ENCODE measurements around the gene CTU1. TPM values are rescaled to one million over a fixed set of nuclear protein-coding genes. Genes with fewer than 3 reads are reported as not detected.

CTU1 gene
- total and polyA plus RNA-seq, 10 of the 15 experiments (the other 5 are each of a cell fraction or from before 2014, with no cell fraction given), result 0.02 to 10.5 (median 3.0) TPM; not detected in 1

DNA sequence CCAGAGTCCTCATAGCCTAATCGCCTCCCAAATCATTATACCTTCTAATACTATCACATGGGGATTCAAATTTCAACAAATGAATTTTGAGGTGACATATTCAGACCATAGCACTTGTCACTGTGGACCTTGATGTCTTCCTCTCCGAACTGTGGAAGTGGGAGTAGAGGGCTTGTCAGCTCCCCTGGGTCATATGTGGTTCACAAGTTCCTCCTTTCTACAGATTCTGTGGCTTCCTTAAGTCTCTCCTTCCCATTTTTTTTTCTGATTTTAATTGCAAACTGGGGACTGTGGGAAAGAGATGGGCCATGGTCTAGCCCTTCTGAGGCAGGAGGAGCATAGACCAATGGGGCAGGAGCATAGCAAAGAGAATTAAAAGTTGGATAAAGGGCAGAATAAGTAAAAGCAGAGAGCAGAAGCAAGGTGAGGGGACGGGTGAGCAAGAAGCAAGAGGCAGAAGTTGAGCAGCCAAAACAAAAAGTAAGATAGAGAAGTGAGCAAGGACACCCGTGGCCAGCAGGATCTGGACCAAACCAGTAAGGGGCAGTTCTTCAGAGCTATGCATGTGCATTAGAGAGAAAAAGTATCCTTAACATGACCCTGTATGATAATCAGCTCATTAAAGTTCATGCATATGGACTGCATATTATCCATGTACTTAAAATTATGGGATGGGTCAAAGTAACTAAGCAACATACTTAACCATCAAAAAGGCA is 31.2 kb upstream of the CTU1 start:
- Histone ChIP-seq H3K4me3 (no peak overlapping the region), H3K9me3 (replicated peaks; ENCODE audit: control insufficient read depth, insufficient read depth, low read length) (no peaks in the 10 kb centered on the region; the same call in 2 of the 3 replicates), H3K9ac (ENCODE audit: control insufficient read depth, insufficient read depth, low read length) (no peak overlapping the region), H3K36me3 (ENCODE audit: control insufficient read depth in 2 of 2, insufficient read depth in 2 of 2, low read length in 1 of 2) (no peaks in the 10 kb centered on the region), H3K27ac (ENCODE audit: control insufficient read depth, insufficient read depth) (no peak overlapping the region), H2AFZ (ENCODE audit: control insufficient read depth, low read depth, low read length) (no peak overlapping the region), H3K79me2 (ENCODE audit: control insufficient read depth, insufficient read depth, low read length) (no peaks in the 10 kb centered on the region), H3K27me3 (replicated peaks in 1 of 2; ENCODE audit: control insufficient read depth in 2 of 2, insufficient read depth in 2 of 2, low read length in 1 of 2) (no peaks in the 10 kb centered on the region; a peak in 1 of 4 replicates), H3K4me2 (ENCODE audit: control insufficient read depth, insufficient read depth) (no peak overlapping the region), H3K4me1 (ENCODE audit: control insufficient read depth, insufficient read depth, low read length) (no peaks in the 10 kb centered on the region), H4K20me1 (ENCODE audit: control insufficient read depth, insufficient read depth) (no peaks in the 10 kb centered on the region)
- RAD21 ChIA-PET (ENCODE audit: unreplicated experiment), result no interaction called here
- ATAC-seq, result no peak
- in situ Hi-C loops (cut with MboI) (no loop called here), intact Hi-C loops (cut with micrococcal nuclease; ENCODE audit: unreplicated experiment) (no loop called here)
- DNase-seq (ENCODE audit: low read depth, low spot score), result no peak
- no peak for FAIRE-seq
- SMC1A ChIA-PET (ENCODE audit: uncharacterized antibody, unreplicated experiment), result no interaction called here
- TF ChIP-seq JUND (IDR thresholded peaks at IDR 0.05; ENCODE audit: low read depth, low read length) (no peak), EP300 (IDR thresholded peaks at IDR 0.05; ENCODE audit: borderline replicate concordance in 1 of 2, control insufficient read depth in 1 of 2, low read depth in 2 of 2, low read length in 2 of 2) (no peak), DPF2 (IDR thresholded peaks at IDR 0.05) (no peak), WRNIP1 (IDR thresholded peaks at IDR 0.05; ENCODE audit: borderline replicate concordance, low read depth, low read length) (no peak), MXI1 (IDR thresholded peaks at IDR 0.05; ENCODE audit: low read depth, low read length) (no peak), MYC (IDR thresholded peaks at IDR 0.05; ENCODE audit: insufficient read depth, insufficient read length, insufficient replicate concordance, low read length, severe bottlenecking) (no peak), PML (IDR thresholded peaks at IDR 0.05; ENCODE audit: low read length) (no peak), POU2F2 (IDR thresholded peaks at IDR 0.05; ENCODE audit: borderline replicate concordance, low read depth, low read length) (no peak), E2F8 (IDR thresholded peaks at IDR 0.05; ENCODE audit: low read depth, partially characterized antibody) (no peak)
- TF ChIP-seq, protein P1, sequence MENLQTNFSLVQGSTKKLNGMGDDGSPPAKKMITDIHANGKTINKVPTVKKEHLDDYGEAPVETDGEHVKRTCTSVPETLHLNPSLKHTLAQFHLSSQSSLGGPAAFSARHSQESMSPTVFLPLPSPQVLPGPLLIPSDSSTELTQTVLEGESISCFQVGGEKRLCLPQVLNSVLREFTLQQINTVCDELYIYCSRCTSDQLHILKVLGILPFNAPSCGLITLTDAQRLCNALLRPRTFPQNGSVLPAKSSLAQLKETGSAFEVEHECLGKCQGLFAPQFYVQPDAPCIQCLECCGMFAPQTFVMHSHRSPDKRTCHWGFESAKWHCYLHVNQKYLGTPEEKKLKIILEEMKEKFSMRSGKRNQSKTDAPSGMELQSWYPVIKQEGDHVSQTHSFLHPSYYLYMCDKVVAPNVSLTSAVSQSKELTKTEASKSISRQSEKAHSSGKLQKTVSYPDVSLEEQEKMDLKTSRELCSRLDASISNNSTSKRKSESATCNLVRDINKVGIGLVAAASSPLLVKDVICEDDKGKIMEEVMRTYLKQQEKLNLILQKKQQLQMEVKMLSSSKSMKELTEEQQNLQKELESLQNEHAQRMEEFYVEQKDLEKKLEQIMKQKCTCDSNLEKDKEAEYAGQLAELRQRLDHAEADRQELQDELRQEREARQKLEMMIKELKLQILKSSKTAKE (IDR thresholded peaks at IDR 0.05; ENCODE audit: low read depth, poor library complexity, severe bottlenecking), result no peak
- TF ChIP-seq, protein P2, sequence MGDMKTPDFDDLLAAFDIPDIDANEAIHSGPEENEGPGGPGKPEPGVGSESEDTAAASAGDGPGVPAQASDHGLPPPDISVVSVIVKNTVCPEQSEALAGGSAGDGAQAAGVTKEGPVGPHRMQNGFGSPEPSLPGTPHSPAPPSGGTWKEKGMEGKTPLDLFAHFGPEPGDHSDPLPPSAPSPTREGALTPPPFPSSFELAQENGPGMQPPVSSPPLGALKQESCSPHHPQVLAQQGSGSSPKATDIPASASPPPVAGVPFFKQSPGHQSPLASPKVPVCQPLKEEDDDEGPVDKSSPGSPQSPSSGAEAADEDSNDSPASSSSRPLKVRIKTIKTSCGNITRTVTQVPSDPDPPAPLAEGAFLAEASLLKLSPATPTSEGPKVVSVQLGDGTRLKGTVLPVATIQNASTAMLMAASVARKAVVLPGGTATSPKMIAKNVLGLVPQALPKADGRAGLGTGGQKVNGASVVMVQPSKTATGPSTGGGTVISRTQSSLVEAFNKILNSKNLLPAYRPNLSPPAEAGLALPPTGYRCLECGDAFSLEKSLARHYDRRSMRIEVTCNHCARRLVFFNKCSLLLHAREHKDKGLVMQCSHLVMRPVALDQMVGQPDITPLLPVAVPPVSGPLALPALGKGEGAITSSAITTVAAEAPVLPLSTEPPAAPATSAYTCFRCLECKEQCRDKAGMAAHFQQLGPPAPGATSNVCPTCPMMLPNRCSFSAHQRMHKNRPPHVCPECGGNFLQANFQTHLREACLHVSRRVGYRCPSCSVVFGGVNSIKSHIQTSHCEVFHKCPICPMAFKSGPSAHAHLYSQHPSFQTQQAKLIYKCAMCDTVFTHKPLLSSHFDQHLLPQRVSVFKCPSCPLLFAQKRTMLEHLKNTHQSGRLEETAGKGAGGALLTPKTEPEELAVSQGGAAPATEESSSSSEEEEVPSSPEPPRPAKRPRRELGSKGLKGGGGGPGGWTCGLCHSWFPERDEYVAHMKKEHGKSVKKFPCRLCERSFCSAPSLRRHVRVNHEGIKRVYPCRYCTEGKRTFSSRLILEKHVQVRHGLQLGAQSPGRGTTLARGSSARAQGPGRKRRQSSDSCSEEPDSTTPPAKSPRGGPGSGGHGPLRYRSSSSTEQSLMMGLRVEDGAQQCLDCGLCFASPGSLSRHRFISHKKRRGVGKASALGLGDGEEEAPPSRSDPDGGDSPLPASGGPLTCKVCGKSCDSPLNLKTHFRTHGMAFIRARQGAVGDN (IDR thresholded peaks at IDR 0.05), result no peak
- POLR2A ChIA-PET, result no interaction called here
- no TSS peak for BruUV-seq (replicated peaks)
- CTCF ChIA-PET, result no interaction called here
- 3% methylated on average over 4 of the region's 4 CpGs for WGBS (ENCODE audit: insufficient coverage, insufficient replicate concordance, low lambda C conversion rate, missing lambda C conversion rate)

Data from GM12878 (cell line).